HL-60/S4 treated with retinoic acid at 250 ng/mL for 4 days and 3 days (cell line): ENCODE data around the gene PACSIN1.

ENCODE experiments used
- in situ Hi-C: fragments of 300-500 bp; cut with MboI; formaldehyde crosslinking; loops from 2 replicates; pipeline ENCODE4 v1.7.0; 2022; ENCODE audit warnings: low sequenced_read_pairs

PACSIN1 gene

GRCh38 chr6:34578445-34579262 lies 112.8 kb downstream of the PACSIN1 start:
- in situ Hi-C loops = no loop called here

GRCh38 chr6:34580707-34581560 lies 115.1 kb downstream of the PACSIN1 start:
- in situ Hi-C loops = no loop called here

- in situ Hi-C loops = no loop called here
Measured at GRCh38 chr6:34581561-34581920, 115.7 kb downstream of the PACSIN1 start.

- in situ Hi-C loops = no loop called here
Measured at GRCh38 chr6:34583461-34583860, 117.6 kb downstream of the PACSIN1 start.

GRCh38 chr6:34583861-34584604 lies 118.2 kb downstream of the PACSIN1 start:
- in situ Hi-C loops = no loop called here

DNA sequence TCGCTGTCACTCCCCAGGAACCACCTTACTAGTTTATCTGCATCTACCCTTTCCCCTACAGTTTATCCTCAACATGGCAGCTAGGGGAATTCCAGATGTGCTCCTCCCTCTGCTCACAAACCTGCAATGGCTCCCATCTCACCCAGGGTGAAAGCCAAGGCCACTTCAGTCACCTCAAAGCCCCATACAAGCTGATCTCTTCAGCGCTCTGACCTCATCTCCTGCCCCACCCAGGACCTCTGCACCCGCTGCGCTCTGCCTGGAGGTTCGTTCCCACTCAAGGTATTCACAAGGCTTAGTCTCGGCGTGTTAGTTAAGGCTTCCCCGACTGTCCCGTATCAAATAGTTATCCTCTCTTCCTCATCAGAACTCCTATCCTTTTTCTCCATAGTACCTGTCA lies 118.8 kb downstream of the PACSIN1 start:
- in situ Hi-C loops = no loop called here
